Esophagus (tissue), 2 donors: ENCODE results near the gene LRRK1. TPM values are rescaled to one million over a fixed set of nuclear protein-coding genes. Genes with fewer than 3 reads are reported as not detected.

ENCODE experiments used
- H3K27ac ChIP-seq, 2 donors: one replicate each; pipeline ENCODE4 v1.5.1; 2013; ENCODE audit warnings: low read depth in 2 of 2, mild to moderate bottlenecking in 2 of 2, inconsistent platforms in 1 of 2, low read length in 1 of 2, moderate library complexity in 1 of 2
- H3K27me3 ChIP-seq, 2 donors: one replicate each; pipeline ENCODE4 v1.6.1; 2013; ENCODE audit warnings: low read length in 2 of 2, control low read depth in 1 of 2, mild to moderate bottlenecking in 1 of 2; ENCODE audit not compliant: insufficient read depth in 2 of 2, control insufficient read depth in 1 of 2
- H3K36me3 ChIP-seq, 2 donors: one replicate each; pipeline ENCODE4 v1.6.1; 2013; ENCODE audit warnings: low read length in 1 of 2; ENCODE audit not compliant: control insufficient read depth in 2 of 2, insufficient read depth in 2 of 2
- H3K4me1 ChIP-seq, 2 donors: one replicate each; pipeline ENCODE4 v1.6.1; 2013; ENCODE audit warnings: low read length in 1 of 2; ENCODE audit not compliant: control insufficient read depth in 2 of 2, insufficient read depth in 2 of 2
- H3K4me3 ChIP-seq, 2 donors: one replicate each; pipeline ENCODE4 v1.5.1; 2013; ENCODE audit warnings: low read length in 2 of 2, mild to moderate bottlenecking in 2 of 2, low read depth in 1 of 2, moderate library complexity in 1 of 2
- H3K9me3 ChIP-seq, 2 donors: one replicate each; pipeline ENCODE4 v1.6.1; 2013; ENCODE audit warnings: mild to moderate bottlenecking in 2 of 2, low read depth in 1 of 2, low read length in 1 of 2, moderate library complexity in 1 of 2; ENCODE audit not compliant: control insufficient read depth in 2 of 2, insufficient read depth in 1 of 2
- WGBS, 2 donors: extraction: QIAGEN DNeasy Blood & Tissue Kit; methylation state at CpG; one replicate each; pipeline ENCODE4 v1.1.7; 2013; 5-methylcytosine and 5-hydroxymethylcytosine counted together
- polyA plus RNA-seq, 2 donors: library from polyadenylated mRNA; stranded (reverse); fragments of 200-250 nt; gene quantifications; one replicate each; pipeline ENCODE4 v1.2.3, GENCODE V29; 2013
- donor health status: healthy with polysubstance abuse.
- donor health status: Bipolar disorder and iron deficiency.

Gene LRRK1
- polyA plus RNA-seq, 2 donors: 4.4 to 7.0 TPM

DNA sequence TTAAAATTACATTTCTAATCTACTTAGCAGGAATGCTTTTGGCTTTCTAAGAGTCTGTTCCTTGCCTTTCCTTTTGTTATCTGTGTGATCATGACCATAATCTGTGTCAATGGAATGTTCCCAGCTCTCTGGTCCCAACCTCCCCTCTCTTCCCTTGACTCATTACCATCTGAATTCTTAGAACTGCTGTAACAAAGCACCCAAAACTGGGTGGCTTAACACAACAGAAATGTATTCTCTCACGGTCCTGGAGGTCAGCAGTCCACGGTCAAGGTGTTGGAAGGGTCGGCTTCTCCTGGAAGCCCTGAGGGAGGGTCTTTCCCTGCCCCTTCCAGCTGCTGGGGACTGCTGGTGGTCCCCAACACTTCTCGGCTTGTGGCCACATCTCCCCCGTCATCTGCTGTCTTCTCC is 81.1 kb downstream of the LRRK1 start:
- no peaks in the 10 kb centered on the region for H3K4me1 ChIP-seq
- WGBS, 2 donors: 89 to 90% methylated on average over 5 of the region's 5 CpGs
- H3K9me3 ChIP-seq: peaks cover 0 to 3% of the 10 kb centered on the region in 2 donors
- H3K27me3 ChIP-seq: no peaks in the 10 kb centered on the region
- no peak overlapping the region for H3K27ac ChIP-seq
- H3K36me3 ChIP-seq: peaks cover 0 to 3% of the 10 kb centered on the region in 2 donors
- no peak overlapping the region for H3K4me3 ChIP-seq

GRCh38 chr15:101001056-101001455 is 81.9 kb downstream of the LRRK1 start:
- H3K36me3 ChIP-seq: peaks cover 0 to 2% of the 10 kb centered on the region in 2 donors
- no peak overlapping the region for H3K4me3 ChIP-seq
- no peaks in the 10 kb centered on the region for H3K27me3 ChIP-seq
- peaks cover 0 to 3% of the 10 kb centered on the region in 2 donors for H3K9me3 ChIP-seq
- no peak overlapping the region for H3K27ac ChIP-seq
- WGBS, 2 donors: 93 to 96% methylated on average over 6 of the region's 6 CpGs
- no peaks in the 10 kb centered on the region for H3K4me1 ChIP-seq

DNA sequence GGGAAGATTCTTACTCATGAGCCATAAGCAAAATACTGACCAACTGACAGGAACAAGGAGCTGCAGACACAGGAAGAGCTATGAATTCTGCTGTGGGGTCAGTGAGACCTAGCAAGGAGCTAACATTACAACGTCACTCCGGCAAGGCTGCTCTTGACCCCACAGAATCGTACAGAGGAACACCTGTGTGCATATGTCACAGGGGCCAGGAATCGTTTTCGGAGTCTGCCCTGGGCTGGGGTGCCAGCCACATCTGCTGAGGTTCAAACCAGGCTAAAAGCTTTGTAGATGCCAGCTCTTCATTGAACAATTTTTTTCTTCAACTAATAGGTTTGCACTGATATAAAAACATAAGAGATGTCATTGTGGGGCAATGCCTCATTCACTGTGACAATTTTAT is 82.6 kb downstream of the LRRK1 start:
- H3K4me3 ChIP-seq: no peak overlapping the region
- peaks cover 0 to 3% of the 10 kb centered on the region in 2 donors for H3K9me3 ChIP-seq
- peaks cover 0 to 2% of the 10 kb centered on the region in 2 donors for H3K36me3 ChIP-seq
- no peaks in the 10 kb centered on the region for H3K27me3 ChIP-seq
- no peak overlapping the region for H3K27ac ChIP-seq
- H3K4me1 ChIP-seq: no peaks in the 10 kb centered on the region
- 90 to 91% methylated on average over 5 of the region's 5 CpGs for WGBS, 2 donors

DNA sequence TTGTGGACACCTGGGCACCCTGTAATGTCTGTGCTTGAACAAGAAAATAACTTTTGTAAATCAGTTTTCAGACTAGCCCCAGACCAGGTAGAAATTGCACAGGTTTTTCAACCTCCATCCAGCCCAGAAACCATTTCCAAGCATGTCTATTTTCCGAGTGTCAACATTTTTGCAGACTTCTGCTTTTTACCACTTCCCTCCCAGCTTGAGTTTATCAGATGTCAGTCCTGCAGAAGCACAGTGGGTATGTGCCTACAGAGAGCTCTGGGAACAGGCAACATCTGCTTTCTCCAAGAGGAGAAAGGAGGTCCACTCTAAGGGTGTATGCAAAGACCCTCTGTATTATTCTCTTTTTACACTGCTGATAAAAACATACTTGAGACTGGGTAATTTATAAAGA is 83.9 kb downstream of the LRRK1 start:
- H3K9me3 ChIP-seq: peaks cover 0 to 3% of the 10 kb centered on the region in 2 donors
- no peak overlapping the region for H3K27ac ChIP-seq
- 80 to 88% methylated on average over 1 of the region's 1 CpG for WGBS, 2 donors
- peaks cover 0 to 2% of the 10 kb centered on the region in 2 donors for H3K36me3 ChIP-seq
- no peaks in the 10 kb centered on the region for H3K27me3 ChIP-seq
- no peak overlapping the region for H3K4me3 ChIP-seq
- no peaks in the 10 kb centered on the region for H3K4me1 ChIP-seq

DNA sequence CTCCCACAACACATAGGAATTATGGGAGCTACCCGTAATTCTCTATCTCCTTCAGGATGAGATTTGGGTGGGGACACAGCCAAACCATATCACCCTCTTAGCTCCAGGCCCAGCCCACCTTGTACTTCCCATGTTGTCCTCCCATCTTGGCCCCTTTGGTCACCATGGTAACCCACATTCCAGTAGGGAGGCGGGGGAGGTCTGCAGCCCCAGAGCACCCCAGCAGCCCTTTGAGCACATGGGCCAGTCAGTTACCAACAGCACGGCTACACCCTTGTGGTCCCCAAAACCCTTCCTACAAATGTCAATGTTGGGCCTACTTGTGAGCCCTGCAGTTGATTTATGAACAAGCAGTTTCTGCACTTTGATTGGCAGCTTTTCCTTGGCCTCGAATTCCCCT is 84.5 kb downstream of the LRRK1 start:
- peaks cover 0 to 2% of the 10 kb centered on the region in 2 donors for H3K36me3 ChIP-seq
- no peaks in the 10 kb centered on the region for H3K27me3 ChIP-seq
- H3K4me1 ChIP-seq: no peaks in the 10 kb centered on the region
- 87 to 88% methylated on average over 4 of the region's 4 CpGs for WGBS, 2 donors
- H3K9me3 ChIP-seq: peaks cover 0 to 3% of the 10 kb centered on the region in 2 donors
- H3K27ac ChIP-seq: no peak overlapping the region
- no peak overlapping the region for H3K4me3 ChIP-seq

DNA sequence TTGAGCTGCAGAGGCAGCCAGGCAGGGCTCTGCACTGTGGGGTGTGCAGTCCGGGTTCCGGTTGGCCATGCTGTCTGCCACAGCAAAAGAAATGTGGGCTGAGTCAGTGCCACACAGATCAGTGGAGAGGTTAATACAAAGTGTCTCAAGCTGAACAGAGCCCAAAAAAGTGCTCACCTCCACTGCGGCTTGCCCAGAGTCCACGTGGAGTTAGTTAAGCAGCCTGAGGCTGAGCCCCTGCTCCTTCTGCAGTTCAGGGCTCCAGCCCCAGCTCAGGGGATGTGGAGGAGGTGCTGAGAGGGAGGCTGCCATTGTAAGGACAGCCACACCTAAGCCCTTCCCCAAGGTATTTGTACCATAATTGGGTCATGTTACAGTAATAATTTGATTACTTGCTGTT is 85.3 kb downstream of the LRRK1 start:
- H3K9me3 ChIP-seq: peaks cover 0 to 3% of the 10 kb centered on the region in 2 donors
- H3K36me3 ChIP-seq: peaks cover 0 to 2% of the 10 kb centered on the region in 2 donors
- H3K27ac ChIP-seq: no peak overlapping the region
- H3K27me3 ChIP-seq: no peaks in the 10 kb centered on the region
- 97 to 99% methylated on average over 4 of the region's 4 CpGs for whole genome bisulfite sequencing, 2 donors
- H3K4me3 ChIP-seq: no peak overlapping the region
- no peaks in the 10 kb centered on the region for H3K4me1 ChIP-seq

DNA sequence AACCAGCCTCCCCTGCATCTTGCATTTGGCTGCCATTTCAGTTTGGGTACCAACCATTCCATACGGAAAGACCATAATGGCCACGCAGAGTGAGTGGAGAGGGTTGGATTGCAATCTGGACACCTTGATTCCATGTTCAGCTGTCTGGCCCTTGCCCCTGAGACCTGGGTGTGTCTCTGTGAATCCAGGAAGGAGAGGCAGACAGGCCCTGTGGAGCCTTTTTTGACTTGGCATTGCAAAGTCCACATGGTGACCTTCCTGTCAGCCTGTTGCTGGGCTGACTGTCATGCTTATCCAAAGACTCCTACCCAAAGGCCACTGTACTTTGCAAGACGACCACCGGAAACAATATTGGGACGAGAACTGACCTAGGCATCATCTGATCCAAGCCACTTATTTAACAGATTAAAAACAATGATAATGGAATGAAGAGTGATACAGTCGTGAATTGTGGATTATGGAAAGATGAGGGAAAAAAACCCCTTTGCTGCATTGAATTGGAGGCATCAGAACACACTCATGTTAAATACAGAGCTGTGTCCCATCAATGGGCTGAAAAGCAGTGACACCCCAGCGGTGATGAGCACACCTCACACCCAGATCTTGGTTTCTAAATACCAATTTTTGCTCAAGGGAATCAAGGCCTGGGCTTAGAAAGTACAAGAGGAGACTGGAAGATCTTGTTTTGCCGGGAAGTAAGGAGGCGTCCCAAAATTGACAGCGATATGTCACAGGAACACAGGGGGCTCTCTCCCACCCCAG is 86.0 kb downstream of the LRRK1 start:
- Histone ChIP-seq H3K4me1 (no peaks in the 10 kb centered on the region), H3K27ac (no peak overlapping the region)

GRCh38 chr15:101006931-101007691 is 88.0 kb downstream of the LRRK1 start:
- no peak overlapping the region for H3K4me3 ChIP-seq
- H3K36me3 ChIP-seq: no peaks in the 10 kb centered on the region
- H3K9me3 ChIP-seq: peaks cover 0 to 3% of the 10 kb centered on the region in 2 donors
- no peak overlapping the region for H3K27ac ChIP-seq
- 19 to 27% methylated on average over 27 of the region's 27 CpGs for WGBS, 2 donors
- no peaks in the 10 kb centered on the region for H3K4me1 ChIP-seq
- H3K27me3 ChIP-seq: no peaks in the 10 kb centered on the region

More for the DNA sequence above, 86.0 kb downstream of the LRRK1 start:
- Histone ChIP-seq H3K4me3 (no peak overlapping the region), H3K9me3 (peaks cover 0 to 3% of the 10 kb centered on the region in 2 donors), H3K27me3 (no peaks in the 10 kb centered on the region), H3K36me3 (peaks cover 0 to 2% of the 10 kb centered on the region in 2 donors)
- WGBS, 2 donors: 95 to 96% methylated on average over 10 of the region's 10 CpGs

DNA sequence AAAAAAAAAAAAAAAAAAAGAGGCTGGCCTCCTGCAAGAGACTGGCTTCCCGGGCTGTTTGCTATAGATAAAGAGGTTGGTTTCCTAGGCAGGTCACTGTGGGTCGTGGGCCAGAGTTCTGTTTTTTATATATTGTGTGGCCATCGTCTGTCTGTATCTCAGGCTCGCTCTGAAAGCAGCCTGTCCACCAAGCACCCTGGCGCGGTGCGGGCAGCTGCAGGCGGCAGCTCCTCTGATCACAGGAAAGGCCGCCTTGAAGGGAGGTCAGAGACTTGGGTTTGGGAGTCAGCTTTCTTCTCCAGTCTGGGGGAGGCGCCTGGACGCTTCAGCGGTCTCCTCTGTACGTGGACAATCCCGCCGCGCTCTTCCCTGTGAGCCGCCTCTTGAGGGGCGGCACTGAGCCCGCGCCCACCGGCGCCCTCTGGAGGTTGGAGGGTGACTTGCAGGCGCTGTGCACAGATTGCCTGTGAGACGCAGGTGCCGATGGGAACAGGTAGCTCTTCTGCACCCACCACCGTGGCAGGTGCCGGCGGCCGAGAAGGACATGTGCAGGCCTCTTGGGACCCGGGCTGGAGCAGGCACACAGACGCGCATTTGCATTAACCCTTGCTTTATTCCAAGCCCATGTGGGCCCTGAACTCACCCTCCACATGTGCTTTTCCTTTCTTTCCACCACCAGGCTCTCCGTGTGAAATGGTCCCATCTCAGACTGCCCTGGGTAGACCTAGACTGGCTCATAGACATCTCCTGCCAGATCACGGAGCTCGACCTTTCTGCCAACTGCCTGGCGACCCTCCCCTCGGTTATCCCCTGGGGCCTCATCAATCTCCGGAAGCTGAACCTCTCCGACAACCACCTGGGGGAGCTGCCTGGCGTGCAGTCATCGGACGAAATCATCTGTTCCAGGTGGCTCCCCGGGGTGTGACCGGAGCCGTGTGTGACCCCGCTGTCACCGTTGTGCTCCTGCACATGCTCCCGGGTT is 89.3 kb downstream of the LRRK1 start:
- Histone ChIP-seq H3K9me3 (peaks cover 0 to 3% of the 10 kb centered on the region in 2 donors), H3K4me1 (no peaks in the 10 kb centered on the region), H3K27me3 (no peaks in the 10 kb centered on the region), H3K4me3 (peak overlapping the region; percentile 50 to 61), H3K36me3 (peaks cover 0 to 4% of the 10 kb centered on the region in 2 donors), H3K27ac (no peak overlapping the region)
- 17 to 22% methylated on average over 47 to 48 of the region's 48 CpGs for WGBS, 2 donors
